Vagina (tissue), 2 donors: ENCODE data around the gene FRY.

Experiments
- CTCF ChIP-seq, 3 experiments: fragments of 450-650 bp in 2 of 3; fragments of 200-600 bp in 1 of 3; sonication (generic) in 1 of 3; IDR thresholded peaks; one replicate each; pipeline ENCODE4 v1.5.1; 2017 to 2019; ENCODE audit warnings: antibody characterized with exemption in 3 of 3, mild to moderate bottlenecking in 2 of 3, moderate library complexity in 2 of 3
- POLR2A ChIP-seq, 2 donors: fragments of 450-650 bp; IDR thresholded peaks; one replicate each; pipeline ENCODE4 v1.6.1; 2017; ENCODE audit warnings: antibody characterized with exemption in 2 of 2, mild to moderate bottlenecking in 2 of 2, moderate library complexity in 2 of 2

- TF ChIP-seq CTCF (IDR thresholded peaks at IDR 0.05): no peak
- no peak for TF ChIP-seq POLR2A (IDR thresholded peaks at IDR 0.05)
These were observed 6.8 kb downstream of the FRY start for GRCh38 chr13:32038343-32038742.
